Duodenal mucosa (tissue), 2 donors: ENCODE results near the gene CENPP.
"Not testable (repeated sequence)": the region's sequence is repeated elsewhere in the genome, so short reads cannot be mapped to it uniquely, and the experiment has no call there.

ENCODE experiments used
- H3K27ac ChIP-seq: one replicate; pipeline ENCODE4 v1.7.0; 2013; ENCODE audit warnings: low read depth, low read length
- H3K27me3 ChIP-seq, 2 donors: one replicate each; pipeline ENCODE4 v1.7.0; 2013; ENCODE audit warnings: low read length in 2 of 2, control low read depth in 1 of 2; ENCODE audit not compliant: insufficient read depth in 2 of 2, control insufficient read depth in 1 of 2
- H3K36me3 ChIP-seq, 2 donors: one replicate each; pipeline ENCODE4 v1.7.0; 2013; ENCODE audit warnings: low read length in 2 of 2, control low read depth in 1 of 2; ENCODE audit not compliant: insufficient read depth in 2 of 2, control insufficient read depth in 1 of 2
- H3K4me1 ChIP-seq, 2 donors: one replicate each; pipeline ENCODE4 v1.7.0; 2013; ENCODE audit warnings: low read length in 2 of 2, control low read depth in 1 of 2; ENCODE audit not compliant: insufficient read depth in 2 of 2, control insufficient read depth in 1 of 2
- H3K4me3 ChIP-seq, 2 donors: one replicate each; pipeline ENCODE4 v1.7.0; 2013; ENCODE audit warnings: low read length in 2 of 2, low read depth in 1 of 2
- H3K9ac ChIP-seq, 2 donors: one replicate each; pipeline ENCODE4 v1.7.0; 2013; ENCODE audit warnings: low read length in 2 of 2, low read depth in 1 of 2
- H3K9me3 ChIP-seq, 2 donors: one replicate each; pipeline ENCODE4 v1.7.0; 2013; ENCODE audit warnings: low read length in 2 of 2, control low read depth in 1 of 2; ENCODE audit not compliant: control insufficient read depth in 1 of 2

CENPP gene

GRCh38 chr9:92564982-92565381 is 239.2 kb downstream of the CENPP start:
- Histone ChIP-seq H3K27ac (no peak overlapping the region), H3K4me1 (no peaks in the 10 kb centered on the region), H3K9ac (no peak overlapping the region), H3K4me3 (no peak overlapping the region), H3K27me3 (no peaks in the 10 kb centered on the region), H3K9me3 (no peaks in the 10 kb centered on the region), H3K36me3 (no peaks in the 10 kb centered on the region)

- not testable (repeated sequence) for H3K36me3 ChIP-seq, H3K27ac ChIP-seq, H3K4me1 ChIP-seq, H3K4me3 ChIP-seq, H3K9me3 ChIP-seq, H3K9ac ChIP-seq, H3K27me3 ChIP-seq
These were observed 246.1 kb downstream of the CENPP start for GRCh38 chr9:92571871-92572270.

- not testable (repeated sequence) for H3K4me3 ChIP-seq, H3K4me1 ChIP-seq, H3K27ac ChIP-seq, H3K27me3 ChIP-seq, H3K9ac ChIP-seq, H3K36me3 ChIP-seq, H3K9me3 ChIP-seq
These were observed 247.9 kb downstream of the CENPP start for GRCh38 chr9:92573612-92574011.

GRCh38 chr9:92576175-92576574 is 250.4 kb downstream of the CENPP start:
- H3K36me3 ChIP-seq = no peaks in the 10 kb centered on the region
- H3K9me3 ChIP-seq = no peaks in the 10 kb centered on the region
- H3K27ac ChIP-seq = no peak overlapping the region
- no peak overlapping the region for H3K9ac ChIP-seq
- H3K4me3 ChIP-seq = no peak overlapping the region
- H3K4me1 ChIP-seq = no peaks in the 10 kb centered on the region
- H3K27me3 ChIP-seq = no peaks in the 10 kb centered on the region

- Histone ChIP-seq H3K9me3 (peaks cover 0 to 2% of the 10 kb centered on the region in 2 donors), H3K36me3 (no peaks in the 10 kb centered on the region), H3K27ac (no peak overlapping the region), H3K9ac (no peak overlapping the region), H3K4me3 (no peak overlapping the region), H3K27me3 (no peaks in the 10 kb centered on the region), H3K4me1 (peaks cover 0 to 5% of the 10 kb centered on the region in 2 donors)
These were observed 264.2 kb downstream of the CENPP start for GRCh38 chr9:92589923-92590322.

GRCh38 chr9:92590377-92590776 is 264.6 kb downstream of the CENPP start:
- Histone ChIP-seq H3K4me1 (peaks cover 0 to 5% of the 10 kb centered on the region in 2 donors), H3K27me3 (no peaks in the 10 kb centered on the region), H3K9me3 (peaks cover 0 to 2% of the 10 kb centered on the region in 2 donors), H3K27ac (no peak overlapping the region), H3K4me3 (no peak overlapping the region), H3K9ac (no peak overlapping the region), H3K36me3 (no peaks in the 10 kb centered on the region)

GRCh38 chr9:92592537-92592936 is 266.8 kb downstream of the CENPP start:
- Histone ChIP-seq H3K36me3 (no peaks in the 10 kb centered on the region), H3K9me3 (no peaks in the 10 kb centered on the region), H3K4me3 (no peak overlapping the region), H3K27me3 (no peaks in the 10 kb centered on the region), H3K9ac (no peak overlapping the region), H3K27ac (no peak overlapping the region), H3K4me1 (peaks cover 0 to 5% of the 10 kb centered on the region in 2 donors)

GRCh38 chr9:92592946-92593861 is 267.5 kb downstream of the CENPP start:
- Histone ChIP-seq H3K4me1 (peaks cover 0 to 5% of the 10 kb centered on the region in 2 donors), H3K27me3 (no peaks in the 10 kb centered on the region), H3K9me3 (no peaks in the 10 kb centered on the region), H3K36me3 (no peaks in the 10 kb centered on the region), H3K9ac (no peak overlapping the region), H3K4me3 (no peak overlapping the region), H3K27ac (no peak overlapping the region)

- H3K9me3 ChIP-seq, H3K27ac ChIP-seq, H3K36me3 ChIP-seq, H3K9ac ChIP-seq, H3K4me3 ChIP-seq, H3K27me3 ChIP-seq, H3K4me1 ChIP-seq: not testable (repeated sequence)
These were observed 269.3 kb downstream of the CENPP start for GRCh38 chr9:92595075-92595474.

GRCh38 chr9:92595930-92596329 is 270.2 kb downstream of the CENPP start:
- Histone ChIP-seq H3K4me3 (no peak overlapping the region), H3K36me3 (no peaks in the 10 kb centered on the region), H3K27ac (no peak overlapping the region), H3K9me3 (no peaks in the 10 kb centered on the region), H3K4me1 (no peaks in the 10 kb centered on the region), H3K9ac (no peak overlapping the region), H3K27me3 (no peaks in the 10 kb centered on the region)
